Inflammatory macrophage (primary cell): Measurements from ENCODE around the gene CARHSP1.
"Not testable (repeated sequence)": the region's sequence is repeated elsewhere in the genome, so short reads cannot be mapped to it uniquely, and the experiment has no call there.

Experiments
- DNase-seq, 2 donors: peaks; one replicate each; pipeline ENCODE4 v3.0.0-alpha.2; 2020 to 2022

The CARHSP1 gene

DNA sequence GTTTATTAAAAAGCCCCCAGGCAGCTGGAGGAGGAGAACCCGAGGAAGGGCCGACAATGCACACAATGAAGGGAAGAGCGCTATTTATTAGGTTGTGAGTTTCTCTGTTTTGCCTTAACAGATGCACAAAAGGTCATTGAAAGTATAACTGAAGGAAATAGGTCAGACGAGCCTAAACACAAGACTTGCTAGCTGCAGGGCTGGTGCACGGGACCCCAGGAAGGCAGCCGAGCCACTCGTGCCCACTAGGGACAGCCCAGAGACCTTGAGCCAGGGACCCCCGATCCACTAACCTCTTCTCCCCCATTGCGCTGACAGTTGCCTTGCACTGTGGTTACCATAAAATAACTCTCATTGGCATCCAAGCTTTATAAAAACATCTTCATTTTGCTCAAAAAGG lies 24.6 kb upstream of the CARHSP1 start:
- DNase-seq: no peak

GRCh38 chr16:8892101-8892575 lies 23.3 kb upstream of the CARHSP1 start:
- DNase-seq: no peak

DNA sequence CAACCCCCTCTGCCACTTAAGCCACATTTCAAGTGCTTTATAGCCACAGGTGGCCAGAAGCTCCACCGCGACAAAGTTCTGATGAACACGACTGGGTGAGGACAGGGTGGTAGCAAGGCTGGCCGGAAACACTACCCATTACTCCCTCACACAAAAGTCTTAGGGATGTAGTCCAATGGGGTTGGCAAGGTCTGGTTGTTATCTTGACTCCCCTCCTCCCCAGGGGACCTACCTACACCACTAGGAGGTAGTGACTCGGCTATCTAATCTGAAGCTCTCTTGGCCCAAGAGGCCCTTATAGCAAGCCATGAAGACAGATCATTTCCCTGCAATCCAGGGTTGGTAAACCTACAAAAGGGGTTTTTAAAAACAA lies 21.7 kb upstream of the CARHSP1 start:
- DNase-seq: no peak

DNA sequence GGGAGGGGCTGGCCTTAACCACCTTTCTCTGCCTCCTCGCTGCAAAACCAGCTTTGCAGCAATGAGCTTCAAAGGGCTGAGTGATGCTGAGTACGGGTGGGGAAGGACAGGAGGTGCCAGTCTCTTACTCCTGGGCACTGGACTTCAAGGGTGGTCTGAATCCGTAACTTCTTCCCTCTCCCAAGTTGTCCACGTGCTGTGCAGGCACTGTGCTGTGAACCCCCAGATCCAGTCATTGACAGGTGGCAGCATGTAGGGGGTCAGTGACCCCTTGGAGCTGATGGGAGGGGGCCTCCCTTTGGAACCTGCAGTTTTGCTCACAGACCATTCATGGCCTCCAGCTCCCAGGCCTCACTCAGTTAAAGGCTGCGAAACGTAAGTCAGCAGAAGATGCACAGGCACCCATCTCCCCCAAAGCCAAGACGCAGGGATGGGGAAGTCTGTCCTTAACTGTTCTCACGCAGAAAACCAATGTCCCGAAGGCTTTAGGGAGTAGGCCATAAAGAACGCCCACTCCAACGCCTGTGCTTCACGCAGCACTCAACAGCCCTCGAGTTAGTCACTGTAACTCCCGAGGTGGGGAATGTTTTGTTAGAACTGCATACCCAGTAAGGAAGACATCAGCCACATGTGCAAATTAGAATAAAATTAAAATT lies 21.2 kb upstream of the CARHSP1 start:
- DNase-seq: no peak

- DNase-seq: no peak
These were observed 20.4 kb upstream of the CARHSP1 start for GRCh38 chr16:8888951-8889892.

DNA sequence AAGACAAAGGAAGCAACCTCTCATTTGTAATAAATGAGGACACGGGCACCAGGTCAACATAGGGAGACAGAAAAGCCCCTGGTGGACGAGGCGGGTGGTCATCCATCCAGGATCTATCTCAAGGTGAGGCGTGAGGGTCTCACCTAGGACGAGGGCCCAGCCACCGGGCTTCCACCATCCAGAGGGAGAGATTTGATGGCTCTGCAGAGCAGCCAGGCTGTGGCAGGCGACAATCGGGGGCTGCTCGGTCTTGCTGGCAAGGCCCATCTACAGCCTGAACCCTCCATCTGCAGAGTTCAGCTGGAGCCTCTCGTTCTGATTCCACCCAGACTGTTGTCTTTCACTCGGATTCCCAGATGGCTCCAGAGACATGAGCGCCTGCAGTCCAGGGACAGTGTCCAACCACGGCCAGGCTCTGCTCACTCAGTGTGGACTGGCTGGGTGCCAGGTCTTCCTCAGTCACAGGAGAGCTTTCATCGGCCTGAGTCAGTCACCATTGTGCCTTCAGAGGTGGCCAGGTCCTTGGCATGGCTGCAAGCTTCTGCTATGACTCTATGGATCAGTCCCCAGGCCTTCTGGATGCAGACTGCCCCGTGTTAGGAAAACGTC lies 19.2 kb upstream of the CARHSP1 start:
- no peak for DNase-seq

DNA sequence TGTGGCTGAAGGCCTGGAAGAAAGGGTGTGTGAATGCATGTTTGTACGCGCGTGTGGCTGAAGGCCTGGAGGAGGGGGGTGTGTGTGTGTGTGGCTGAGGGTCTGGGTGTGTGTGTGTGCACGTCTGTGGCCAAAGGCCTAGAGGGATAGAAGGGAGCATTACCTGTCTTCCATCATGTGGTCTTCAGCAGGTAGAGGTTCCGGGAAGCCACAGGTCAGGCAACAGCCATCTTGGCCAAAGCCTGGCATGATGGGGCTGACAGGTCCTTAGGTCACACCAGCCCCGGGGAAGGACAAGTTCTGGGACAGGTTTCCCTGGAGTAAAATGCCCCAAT lies 18.6 kb upstream of the CARHSP1 start:
- no peak for DNase-seq

GRCh38 chr16:8886593-8887430 lies 18.0 kb upstream of the CARHSP1 start:
- no peak for DNase-seq

DNA sequence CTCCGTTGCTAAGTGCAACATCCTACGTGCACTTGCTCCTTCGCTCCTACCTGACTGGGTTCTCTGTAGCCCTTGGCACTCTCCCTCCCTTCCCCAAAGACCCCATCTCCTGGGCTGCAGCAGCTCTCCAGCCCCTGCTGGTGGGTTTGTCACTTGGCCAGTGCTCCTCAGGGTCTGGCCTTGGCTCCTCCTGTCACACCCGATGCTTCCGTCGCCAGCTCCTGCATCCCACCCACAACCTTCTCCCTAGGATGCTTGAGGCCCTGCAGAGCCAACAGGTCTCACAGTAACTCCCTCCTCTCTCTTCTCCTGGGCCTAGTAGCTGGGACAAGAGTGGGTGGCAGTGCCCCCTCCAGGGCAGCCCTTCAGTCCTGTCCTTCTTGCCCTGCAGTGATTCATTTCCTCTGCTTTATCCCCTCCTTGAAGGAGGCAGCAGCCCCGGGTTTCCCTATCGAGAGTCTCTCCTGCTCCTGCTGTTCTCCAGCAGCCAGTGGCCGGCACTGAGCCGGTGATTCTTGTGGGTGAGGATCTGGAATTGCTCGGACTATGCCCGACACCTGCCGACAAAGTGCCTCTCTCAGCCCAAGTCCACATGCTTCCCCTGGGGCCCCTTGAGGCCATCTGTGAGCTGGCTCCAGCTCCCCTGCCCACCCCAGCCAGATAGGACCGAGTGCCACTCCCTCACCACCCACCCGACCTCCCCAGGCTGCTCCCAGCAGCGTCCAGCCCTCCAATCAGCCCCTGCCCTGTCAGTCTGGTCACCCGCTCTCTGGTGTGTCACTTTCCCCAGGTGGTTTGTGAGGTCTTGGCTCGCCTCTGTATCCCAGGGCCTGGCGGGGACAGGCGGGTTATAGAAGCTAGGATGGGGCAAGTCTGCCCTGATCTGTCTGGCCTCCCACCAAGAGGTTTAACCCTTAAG lies 17.1 kb upstream of the CARHSP1 start:
- no peak for DNase-seq

DNA sequence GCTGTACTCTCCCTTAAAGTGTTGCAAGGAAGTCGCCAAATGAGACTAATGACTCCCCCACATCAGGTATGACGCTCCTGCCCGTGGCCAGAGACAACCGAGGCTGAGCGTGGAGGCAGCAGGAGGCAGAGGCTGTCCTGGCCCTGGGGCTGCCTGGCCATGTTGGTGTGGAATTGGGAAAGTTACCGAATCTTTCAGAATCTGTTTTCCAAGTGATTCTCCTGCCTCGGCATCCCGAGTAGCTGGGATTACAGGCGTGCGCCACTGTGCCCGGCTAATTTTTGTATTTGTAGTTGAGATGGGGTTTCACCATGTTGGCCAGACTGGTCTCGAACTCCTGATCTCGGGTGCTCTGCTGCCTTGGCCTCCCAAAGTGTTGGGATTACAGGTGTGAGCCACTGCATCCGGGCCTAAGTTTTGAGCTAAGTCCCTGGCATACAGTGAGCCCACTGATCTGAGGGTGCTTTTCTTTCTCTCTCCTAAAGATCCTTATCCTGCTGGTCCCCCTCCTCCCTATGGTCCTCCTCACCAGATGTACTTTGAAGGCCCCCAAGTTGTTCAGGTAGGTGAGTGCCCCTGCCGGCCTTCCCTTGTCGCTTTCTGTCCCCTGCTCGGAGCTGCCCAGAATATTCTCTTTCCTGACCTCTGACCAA lies 14.0 kb upstream of the CARHSP1 start:
- no peak for DNase-seq

DNA sequence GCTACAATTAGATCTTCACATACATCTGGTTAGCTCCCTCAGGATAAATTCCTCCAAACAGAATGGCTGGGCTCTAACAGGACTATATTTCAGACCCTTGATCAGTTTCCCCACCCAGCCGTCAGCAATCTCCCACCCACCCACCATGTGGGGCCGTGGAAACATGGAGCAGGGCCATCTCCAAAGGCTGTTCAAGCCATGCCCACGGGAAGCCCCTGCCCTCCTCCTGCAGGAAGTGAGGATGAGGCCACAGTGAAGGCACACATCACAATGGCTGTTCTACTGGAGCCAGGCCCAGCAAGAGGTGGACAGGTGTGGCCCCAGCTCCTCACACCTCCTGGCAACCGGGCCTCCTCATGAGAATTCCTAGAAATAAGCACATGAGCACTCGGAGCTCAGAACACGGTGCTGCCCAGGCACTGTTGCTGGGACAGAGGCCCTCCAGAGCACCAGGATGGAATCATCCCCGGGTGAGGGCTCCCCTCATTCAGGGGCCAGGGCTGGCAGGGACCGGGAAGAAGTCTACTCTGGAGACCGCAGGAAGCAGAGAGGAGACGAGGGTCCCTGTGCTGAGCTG lies 13.3 kb upstream of the CARHSP1 start, which contains the start of gene LITAFD:
TSS of gene LITAFD (plus strand) at position 311 of the 577 bp plus-strand sequence. CDS start 2,005 bp downstream, outside the sequence.
- DNase-seq: no peak

- no peak for DNase-seq
These were observed 12.2 kb upstream of the CARHSP1 start for GRCh38 chr16:8880839-8881510.

GRCh38 chr16:8878523-8878911 lies 9.7 kb upstream of the CARHSP1 start:
- no peak for DNase-seq

DNA sequence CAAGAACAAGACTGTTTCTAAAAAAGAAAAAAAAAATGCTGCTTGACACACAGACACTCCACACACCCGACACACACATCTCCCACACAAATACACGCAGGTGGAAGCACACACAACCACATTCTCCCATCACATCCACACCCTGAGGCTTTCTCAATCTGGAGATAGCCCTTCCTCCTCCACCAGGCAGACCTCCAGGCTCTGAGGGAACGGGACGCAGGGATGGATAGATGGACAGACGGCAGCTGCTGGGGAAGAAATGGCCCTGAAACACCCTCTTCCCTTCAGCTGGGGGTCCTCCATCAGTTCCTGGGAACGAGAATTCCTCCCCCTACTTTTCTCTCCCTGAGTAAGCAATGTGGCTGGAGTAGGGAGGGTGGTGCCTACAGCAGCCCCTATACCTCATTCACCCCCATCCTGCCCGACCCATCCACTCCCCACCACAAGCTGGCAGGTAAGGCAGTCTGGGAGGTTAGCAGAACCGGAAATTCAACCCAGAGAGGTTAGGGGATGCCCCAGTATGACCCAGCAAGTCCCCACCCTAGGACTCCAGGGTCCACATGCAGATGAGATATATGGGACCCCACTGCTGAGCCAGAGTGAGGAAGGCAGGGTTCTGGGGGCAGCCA lies 9.2 kb upstream of the CARHSP1 start:
- no peak for DNase-seq

DNA sequence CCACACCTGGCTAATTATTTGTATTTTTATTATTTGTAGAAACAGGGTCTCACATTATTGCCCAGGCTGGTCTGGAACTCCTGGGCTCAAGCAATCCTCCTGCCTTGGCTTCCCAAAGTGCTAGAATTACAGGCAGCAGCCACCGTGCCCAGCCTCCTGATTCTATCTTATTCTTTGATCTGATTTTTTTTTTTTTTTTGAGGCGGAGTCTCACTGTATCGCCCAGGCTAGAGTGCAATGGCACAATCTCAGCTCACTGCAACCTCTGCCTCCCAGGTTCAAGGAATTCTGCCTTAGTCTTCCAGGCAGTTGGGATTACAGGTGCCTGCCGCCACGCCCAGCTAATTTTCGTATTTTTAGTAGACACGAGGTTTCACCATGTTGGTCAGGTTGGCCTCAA lies 6.5 kb upstream of the CARHSP1 start:
- not testable (repeated sequence) for DNase-seq

GRCh38 chr16:8874388-8874787 lies 5.6 kb upstream of the CARHSP1 start:
- no peak for DNase-seq

- DNase-seq: not testable (repeated sequence)
These were observed 5.0 kb upstream of the CARHSP1 start for GRCh38 chr16:8873866-8874195.

DNA sequence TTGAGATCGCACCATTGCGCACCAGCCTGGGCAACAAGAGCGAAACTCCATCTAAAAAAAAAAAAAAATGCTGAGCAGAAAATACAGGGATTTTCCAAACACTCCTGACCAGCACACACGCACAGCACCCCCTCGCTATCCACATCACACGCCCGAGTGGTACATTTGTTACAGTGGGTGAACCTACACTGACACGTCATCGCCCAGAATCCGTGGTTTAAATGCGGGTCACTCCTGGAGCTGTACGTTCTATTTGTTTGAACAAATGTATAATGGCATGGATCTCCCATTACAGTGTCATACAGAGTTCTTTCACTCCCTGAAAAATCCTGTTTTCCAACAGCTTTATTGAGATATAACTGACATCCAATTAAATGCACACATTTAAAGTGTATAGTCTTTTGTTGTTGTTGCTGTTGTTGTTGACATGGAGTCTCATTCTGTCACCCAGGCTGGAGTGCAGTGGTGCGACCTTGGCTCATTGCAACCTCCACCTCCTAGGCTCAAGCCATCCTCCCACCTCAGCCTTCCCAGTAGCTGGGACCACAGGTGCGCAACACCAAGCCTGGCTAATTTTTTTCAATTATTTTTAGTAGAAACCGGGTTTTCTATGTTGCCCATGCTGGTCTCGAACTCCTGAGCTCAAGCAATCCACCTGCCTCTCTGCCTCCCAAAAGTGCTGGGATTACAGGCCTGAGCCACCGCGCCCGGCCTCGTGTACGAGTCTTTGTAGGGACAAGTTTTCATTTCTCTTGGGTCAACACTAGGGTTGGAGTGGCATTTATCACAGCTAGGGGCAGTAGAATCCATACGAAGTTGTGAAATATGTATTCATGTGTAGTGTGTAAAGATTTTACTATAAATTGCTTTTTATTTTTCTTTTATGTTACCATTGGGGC lies 4.4 kb upstream of the CARHSP1 start:
- DNase-seq: no peak

GRCh38 chr16:8872071-8872470 lies 3.3 kb upstream of the CARHSP1 start:
- no peak for DNase-seq
